ENCODE data around the gene GRIN3A.

DNA sequence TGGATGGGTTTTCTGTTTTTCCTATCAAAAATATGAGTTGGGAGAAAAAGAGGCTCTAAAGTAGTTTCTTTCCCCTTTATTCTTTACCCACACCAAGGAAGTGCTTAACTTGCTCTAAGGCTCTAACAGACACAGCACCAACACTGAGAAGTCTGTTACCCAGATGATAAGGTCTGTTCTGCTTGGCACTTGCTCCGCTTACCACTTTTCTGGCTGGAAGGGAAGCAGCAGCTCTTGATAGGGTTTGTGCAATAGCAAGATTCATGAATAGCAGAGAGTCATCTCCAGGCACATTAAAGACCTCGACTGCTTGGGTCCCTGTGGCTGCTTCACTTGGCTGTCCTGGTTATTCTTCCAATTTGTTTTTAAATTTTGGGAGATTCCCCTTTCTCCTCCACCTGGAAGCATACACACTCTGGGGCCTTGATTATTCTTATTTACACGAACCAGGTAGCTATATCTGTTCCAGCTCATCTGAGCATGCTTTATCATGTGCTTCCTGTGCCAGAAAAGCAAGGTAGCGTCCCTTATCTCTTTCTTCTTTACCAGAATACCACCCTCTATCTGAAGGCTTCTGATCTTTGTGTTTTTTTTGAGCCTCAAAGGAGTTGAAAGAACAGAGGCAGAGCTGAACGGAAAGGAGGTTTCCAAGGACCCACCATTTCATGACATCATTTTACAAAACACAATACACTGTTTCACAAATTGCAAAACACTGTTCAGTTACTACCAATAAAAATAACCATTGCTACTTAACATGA lies 168.5 kb downstream of the GRIN3A start:
- TF ChIP-seq, protein P1, sequence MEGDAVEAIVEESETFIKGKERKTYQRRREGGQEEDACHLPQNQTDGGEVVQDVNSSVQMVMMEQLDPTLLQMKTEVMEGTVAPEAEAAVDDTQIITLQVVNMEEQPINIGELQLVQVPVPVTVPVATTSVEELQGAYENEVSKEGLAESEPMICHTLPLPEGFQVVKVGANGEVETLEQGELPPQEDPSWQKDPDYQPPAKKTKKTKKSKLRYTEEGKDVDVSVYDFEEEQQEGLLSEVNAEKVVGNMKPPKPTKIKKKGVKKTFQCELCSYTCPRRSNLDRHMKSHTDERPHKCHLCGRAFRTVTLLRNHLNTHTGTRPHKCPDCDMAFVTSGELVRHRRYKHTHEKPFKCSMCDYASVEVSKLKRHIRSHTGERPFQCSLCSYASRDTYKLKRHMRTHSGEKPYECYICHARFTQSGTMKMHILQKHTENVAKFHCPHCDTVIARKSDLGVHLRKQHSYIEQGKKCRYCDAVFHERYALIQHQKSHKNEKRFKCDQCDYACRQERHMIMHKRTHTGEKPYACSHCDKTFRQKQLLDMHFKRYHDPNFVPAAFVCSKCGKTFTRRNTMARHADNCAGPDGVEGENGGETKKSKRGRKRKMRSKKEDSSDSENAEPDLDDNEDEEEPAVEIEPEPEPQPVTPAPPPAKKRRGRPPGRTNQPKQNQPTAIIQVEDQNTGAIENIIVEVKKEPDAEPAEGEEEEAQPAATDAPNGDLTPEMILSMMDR (IDR thresholded peaks at IDR 0.05), result no peak
- no peak for TF ChIP-seq POLR2AphosphoS5 (IDR thresholded peaks at IDR 0.05)
